Fibroblast of lung (primary cell): Measurements from ENCODE around the gene TAOK3. TPM values are rescaled to one million over a fixed set of nuclear protein-coding genes. Genes with fewer than 3 reads are reported as not detected.

ENCODE experiments used
- DNase-seq, 2 donors: peaks; one replicate each; pipeline versions ENCODE4 v3.0.0 to v3.0.0-alpha.2; 2010; ENCODE audit warnings: low read depth in 2 of 2
- H2AFZ ChIP-seq: 2 replicates; pipeline ENCODE4 v1.5.1; 2012; ENCODE audit warnings: low read length, control low read depth, inconsistent platforms
- H3K27ac ChIP-seq: 2 replicates; pipeline ENCODE4 v1.5.1; 2011; ENCODE audit warnings: low read length, control low read depth; ENCODE audit not compliant: insufficient read depth
- H3K27me3 ChIP-seq: 2 replicates; pipeline ENCODE4 v1.5.1; 2011; ENCODE audit warnings: mild to moderate bottlenecking, low read length; ENCODE audit not compliant: control insufficient read depth, insufficient read depth
- H3K36me3 ChIP-seq: 2 replicates; pipeline ENCODE4 v1.5.1; 2011; ENCODE audit warnings: low read length; ENCODE audit not compliant: control insufficient read depth, insufficient read depth
- H3K4me1 ChIP-seq: 2 replicates; pipeline ENCODE4 v1.5.1; 2011; ENCODE audit warnings: low read length; ENCODE audit not compliant: control insufficient read depth, insufficient read depth; ENCODE audit errors: extremely low read depth
- H3K4me2 ChIP-seq: 2 replicates; pipeline ENCODE4 v1.5.1; 2011; ENCODE audit warnings: low read length, control low read depth; ENCODE audit not compliant: insufficient read depth; ENCODE audit errors: extremely low read depth
- H3K4me3 ChIP-seq, 4 experiments: fragments of 200-600 bp in 1 of 4; sonication (generic) in 1 of 4; replicated peaks in 1 of 4; 2 replicates each; pipeline ENCODE4 v1.5.1; 2011 to 2016; ENCODE audit warnings: low read length in 4 of 4, low read depth in 3 of 4, mild to moderate bottlenecking in 3 of 4, control low read depth in 2 of 4, inconsistent platforms in 1 of 4, mixed read lengths in 1 of 4; ENCODE audit not compliant: insufficient read depth in 1 of 4; ENCODE audit errors: control extremely low read depth in 1 of 4
- H3K79me2 ChIP-seq: 2 replicates; pipeline ENCODE4 v1.5.1; 2012; ENCODE audit warnings: mild to moderate bottlenecking, low read length, inconsistent platforms; ENCODE audit not compliant: control insufficient read depth, insufficient read depth
- H3K9ac ChIP-seq: 2 replicates; pipeline ENCODE4 v1.5.1; 2011; ENCODE audit warnings: mild to moderate bottlenecking, low read length, control low read depth; ENCODE audit not compliant: insufficient read depth
- H3K9me3 ChIP-seq: 2 replicates; pipeline ENCODE4 v1.5.1; 2012; ENCODE audit warnings: low read depth, low read length; ENCODE audit not compliant: control insufficient read depth, insufficient read depth
- H4K20me1 ChIP-seq: 2 replicates; pipeline ENCODE4 v1.5.1; 2011; ENCODE audit warnings: low read length; ENCODE audit not compliant: control insufficient read depth, insufficient read depth; ENCODE audit errors: extremely low read depth
- CTCF ChIP-seq, 2 donors: IDR thresholded peaks in 1 of 2; conservative IDR thresholded peaks in 1 of 2; 1 replicate in 1 of 2; 2 replicates in 1 of 2; pipeline ENCODE4 v1.5.1; 2011 to 2012; ENCODE audit warnings: low read length in 2 of 2, control low read depth in 1 of 2, inconsistent platforms in 1 of 2, low read depth in 1 of 2, mild to moderate bottlenecking in 1 of 2
- EZH2 ChIP-seq: IDR thresholded peaks from 2 replicates; pipeline ENCODE4 v1.5.1; 2012; ENCODE audit warnings: low read length, control low read depth, mild to moderate bottlenecking; ENCODE audit errors: missing control alignments
- polyA plus RNA-seq, 2 donors: library from polyadenylated mRNA; depleted of rRNA in 1 of 2; stranded (reverse) in 1 of 2; unstranded in 1 of 2; fragments of >200 nt; gene quantifications; 2 replicates each; pipeline ENCODE4 v1.2.1, GENCODE V29; 2011 to 2012; ENCODE audit warnings: missing spikeins in 1 of 2
- total RNA-seq: library from RNA; depleted of rRNA; stranded (reverse); fragments of >200 nt; gene quantifications from 2 replicates; pipeline ENCODE4 v1.2.1, GENCODE V29; 2014

TAOK3 gene
- total and polyA plus RNA-seq, 2 donors (not counting 1 experiment from before 2014, with no cell fraction given): 64.7 to 97.4 TPM

GRCh38 chr12:118376089-118377020 is 3.6 kb upstream of the TAOK3 start, which contains the start of gene SUDS3:
TSS of gene SUDS3 (plus strand) at chr12:118376555. CDS start at chr12:118376692, 137 bp downstream.
- peak within 1 kb of the TSS; percentile 52 to 95 (median 79) for H3K4me3 ChIP-seq
- H2AFZ ChIP-seq: peak within 1 kb of the TSS; percentile 93
- H3K9me3 ChIP-seq: no peaks in the 10 kb centered on the region
- no peaks in the 10 kb centered on the region for H4K20me1 ChIP-seq
- TF ChIP-seq EZH2: no peak
- peak; percentile 96 to 97 for TF ChIP-seq CTCF (conservative IDR thresholded peaks at IDR 0.05 in 1 of 2, IDR thresholded peaks at IDR 0.05 in 1 of 2; ENCODE audit: low read depth in 1 of 2, low read length in 2 of 2)
- H3K27me3 ChIP-seq: no peaks in the 10 kb centered on the region
- H3K36me3 ChIP-seq: peaks cover 3% of the 10 kb centered on the region
- peaks cover 4% of the 10 kb centered on the region for H3K4me1 ChIP-seq
- H3K27ac ChIP-seq: peak within 1 kb of the TSS; percentile 98
- peak; percentile 54 to 81 for DNase-seq
- peaks cover 48% of the 10 kb centered on the region for H3K79me2 ChIP-seq
- peak within 1 kb of the TSS; percentile 94 for H3K4me2 ChIP-seq
- peak within 1 kb of the TSS; percentile 98 for H3K9ac ChIP-seq

- Histone ChIP-seq H4K20me1 (no peaks in the 10 kb centered on the region), H3K9ac (no peak overlapping the region), H3K79me2 (peaks cover 58% of the 10 kb centered on the region), H3K9me3 (no peaks in the 10 kb centered on the region), H3K27ac (no peak overlapping the region), H2AFZ (no peak overlapping the region), H3K27me3 (no peaks in the 10 kb centered on the region), H3K36me3 (peaks cover 3% of the 10 kb centered on the region), H3K4me3 (peak overlapping the region in 1 of 4 experiments; percentile 51), H3K4me2 (peak overlapping the region; percentile 54), H3K4me1 (peaks cover 4% of the 10 kb centered on the region)
- DNase-seq: no peak
- TF ChIP-seq EZH2: no peak
- TF ChIP-seq CTCF (conservative IDR thresholded peaks at IDR 0.05 in 1 of 2, IDR thresholded peaks at IDR 0.05 in 1 of 2; ENCODE audit: low read depth in 1 of 2, low read length in 2 of 2): no peak
Observed at GRCh38 chr12:118375348-118375747, 2.6 kb upstream of the TAOK3 start.

GRCh38 chr12:118374909-118375308 is 2.2 kb upstream of the TAOK3 start:
- Histone ChIP-seq H3K27me3 (no peaks in the 10 kb centered on the region), H2AFZ (peak overlapping the region; percentile 14), H3K9ac (no peak overlapping the region), H3K9me3 (no peaks in the 10 kb centered on the region), H3K79me2 (peaks cover 60% of the 10 kb centered on the region), H3K4me1 (peaks cover 4% of the 10 kb centered on the region), H4K20me1 (no peaks in the 10 kb centered on the region), H3K4me3 (no peak overlapping the region), H3K4me2 (peak overlapping the region; percentile 54), H3K27ac (no peak overlapping the region), H3K36me3 (peaks cover 1% of the 10 kb centered on the region)
- DNase-seq: peak; percentile 20 to 34
- TF ChIP-seq CTCF (conservative IDR thresholded peaks at IDR 0.05 in 1 of 2, IDR thresholded peaks at IDR 0.05 in 1 of 2; ENCODE audit: low read depth in 1 of 2, low read length in 2 of 2): no peak
- no peak for TF ChIP-seq EZH2
